ENCODE measurements around the gene SLC30A3.

DNA sequence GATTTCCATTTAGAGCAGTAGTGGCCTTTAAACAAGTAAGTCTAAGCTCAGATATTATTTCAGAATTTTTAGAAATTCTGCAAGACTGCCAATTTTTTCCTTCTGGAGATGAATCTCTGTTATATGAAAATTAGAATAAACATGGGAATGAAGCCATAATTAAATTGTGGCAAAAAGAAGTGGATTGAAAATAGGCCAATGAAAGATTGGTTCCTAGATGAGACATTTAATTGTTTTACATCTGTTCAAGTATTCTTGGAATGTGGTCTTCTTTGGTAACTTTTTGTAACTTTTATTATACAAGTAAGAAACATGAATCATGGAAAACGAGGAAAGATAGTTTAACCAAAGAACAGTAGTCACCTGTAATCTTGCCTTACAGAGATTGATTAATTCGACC lies 35.3 kb downstream of the SLC30A3 start:
- no peak for TF ChIP-seq POLR2AphosphoS5 (IDR thresholded peaks at IDR 0.05; ENCODE audit: low read depth, low read length)
- no peak for TF ChIP-seq TAF1 (IDR thresholded peaks at IDR 0.05; ENCODE audit: borderline replicate concordance, insufficient read depth, low read length)
- TF ChIP-seq, protein P1, sequence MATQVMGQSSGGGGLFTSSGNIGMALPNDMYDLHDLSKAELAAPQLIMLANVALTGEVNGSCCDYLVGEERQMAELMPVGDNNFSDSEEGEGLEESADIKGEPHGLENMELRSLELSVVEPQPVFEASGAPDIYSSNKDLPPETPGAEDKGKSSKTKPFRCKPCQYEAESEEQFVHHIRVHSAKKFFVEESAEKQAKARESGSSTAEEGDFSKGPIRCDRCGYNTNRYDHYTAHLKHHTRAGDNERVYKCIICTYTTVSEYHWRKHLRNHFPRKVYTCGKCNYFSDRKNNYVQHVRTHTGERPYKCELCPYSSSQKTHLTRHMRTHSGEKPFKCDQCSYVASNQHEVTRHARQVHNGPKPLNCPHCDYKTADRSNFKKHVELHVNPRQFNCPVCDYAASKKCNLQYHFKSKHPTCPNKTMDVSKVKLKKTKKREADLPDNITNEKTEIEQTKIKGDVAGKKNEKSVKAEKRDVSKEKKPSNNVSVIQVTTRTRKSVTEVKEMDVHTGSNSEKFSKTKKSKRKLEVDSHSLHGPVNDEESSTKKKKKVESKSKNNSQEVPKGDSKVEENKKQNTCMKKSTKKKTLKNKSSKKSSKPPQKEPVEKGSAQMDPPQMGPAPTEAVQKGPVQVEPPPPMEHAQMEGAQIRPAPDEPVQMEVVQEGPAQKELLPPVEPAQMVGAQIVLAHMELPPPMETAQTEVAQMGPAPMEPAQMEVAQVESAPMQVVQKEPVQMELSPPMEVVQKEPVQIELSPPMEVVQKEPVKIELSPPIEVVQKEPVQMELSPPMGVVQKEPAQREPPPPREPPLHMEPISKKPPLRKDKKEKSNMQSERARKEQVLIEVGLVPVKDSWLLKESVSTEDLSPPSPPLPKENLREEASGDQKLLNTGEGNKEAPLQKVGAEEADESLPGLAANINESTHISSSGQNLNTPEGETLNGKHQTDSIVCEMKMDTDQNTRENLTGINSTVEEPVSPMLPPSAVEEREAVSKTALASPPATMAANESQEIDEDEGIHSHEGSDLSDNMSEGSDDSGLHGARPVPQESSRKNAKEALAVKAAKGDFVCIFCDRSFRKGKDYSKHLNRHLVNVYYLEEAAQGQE (IDR thresholded peaks at IDR 0.05; ENCODE audit: insufficient read depth in 1 of 2, low read depth in 2 of 2, low read length in 2 of 2), result no peak
- TF ChIP-seq FOXP2 (optimal IDR thresholded peaks at IDR 0.05; ENCODE audit: borderline replicate concordance, extremely low read depth, extremely low read length, insufficient read depth), result no peak
- TF ChIP-seq SIN3A (IDR thresholded peaks at IDR 0.05; ENCODE audit: borderline replicate concordance, insufficient read depth, low read length), result no peak

Data from PFSK-1 (cell line).